ENCODE data around the gene ACOT12.
A peak's percentile ranks its signal among the peaks of the same experiment; 100 is the strongest.
"Not testable (repeated sequence)": the region's sequence is repeated elsewhere in the genome, so short reads cannot be mapped to it uniquely, and the experiment has no call there.

The ACOT12 gene

DNA sequence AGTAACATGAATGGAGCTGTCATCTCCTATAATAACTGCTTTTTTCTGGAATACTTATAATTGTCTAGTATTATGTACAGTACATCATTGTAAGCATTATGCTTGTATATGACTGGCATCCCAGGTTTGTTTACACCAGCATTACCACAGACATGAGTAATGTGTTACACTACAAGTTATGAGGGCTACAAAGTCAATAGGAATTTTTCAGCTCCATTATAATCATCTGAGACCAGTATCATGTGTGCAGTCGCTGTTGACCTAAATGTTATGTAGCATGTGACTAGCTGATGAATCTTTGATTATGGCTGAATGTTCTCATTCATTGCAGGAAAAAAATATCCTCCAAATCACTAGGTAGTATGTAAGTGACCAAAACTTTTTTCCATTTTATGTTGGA lies 90.4 kb downstream of the ACOT12 start:
- Histone ChIP-seq H3K27ac (no peak overlapping the region), H4K20me1 (no peaks in the 10 kb centered on the region), H3K36me3 (peaks cover 11% of the 10 kb centered on the region), H3K9ac (no peak overlapping the region), H3K4me3 (no peak overlapping the region), H3K9me3 (no peaks in the 10 kb centered on the region), H3K4me2 (no peak overlapping the region), H3K4me1 (peaks cover 21% of the 10 kb centered on the region), H3K27me3 (no peaks in the 10 kb centered on the region)
- no peak for TF ChIP-seq Cebpa-rat (IDR thresholded peaks at IDR 0.05)

DNA sequence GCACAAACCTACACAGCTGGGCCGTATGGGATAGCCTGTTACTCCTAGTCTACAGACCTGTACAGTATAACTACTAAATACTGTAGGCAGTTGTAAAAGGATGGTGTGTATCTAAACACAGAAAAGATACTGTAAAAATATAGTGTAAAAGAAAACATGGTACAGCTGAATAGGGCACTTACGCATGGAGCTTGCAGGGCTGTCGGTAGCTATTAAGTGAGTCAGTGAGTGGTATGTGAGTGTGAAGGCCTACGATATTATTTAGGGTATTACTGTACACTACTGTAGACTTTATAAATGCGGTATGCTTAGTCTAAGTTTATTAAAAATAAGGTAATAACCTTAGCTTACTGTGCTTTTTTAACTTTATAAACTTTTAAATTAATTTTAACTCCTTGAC lies 91.3 kb downstream of the ACOT12 start:
- H3K4me2 ChIP-seq: peak overlapping the region; percentile 89
- no peak overlapping the region for H3K27ac ChIP-seq
- H3K9me3 ChIP-seq: no peaks in the 10 kb centered on the region
- H3K27me3 ChIP-seq: no peaks in the 10 kb centered on the region
- H3K36me3 ChIP-seq: peaks cover 11% of the 10 kb centered on the region
- peaks cover 21% of the 10 kb centered on the region for H3K4me1 ChIP-seq
- peak overlapping the region; percentile 95; the same call in 1 of the 2 replicates for H3K9ac ChIP-seq
- no peaks in the 10 kb centered on the region for H4K20me1 ChIP-seq
- TF ChIP-seq Cebpa-rat (IDR thresholded peaks at IDR 0.05): no peak
- peak overlapping the region; percentile 93; the same call in 1 of the 2 replicates for H3K4me3 ChIP-seq

DNA sequence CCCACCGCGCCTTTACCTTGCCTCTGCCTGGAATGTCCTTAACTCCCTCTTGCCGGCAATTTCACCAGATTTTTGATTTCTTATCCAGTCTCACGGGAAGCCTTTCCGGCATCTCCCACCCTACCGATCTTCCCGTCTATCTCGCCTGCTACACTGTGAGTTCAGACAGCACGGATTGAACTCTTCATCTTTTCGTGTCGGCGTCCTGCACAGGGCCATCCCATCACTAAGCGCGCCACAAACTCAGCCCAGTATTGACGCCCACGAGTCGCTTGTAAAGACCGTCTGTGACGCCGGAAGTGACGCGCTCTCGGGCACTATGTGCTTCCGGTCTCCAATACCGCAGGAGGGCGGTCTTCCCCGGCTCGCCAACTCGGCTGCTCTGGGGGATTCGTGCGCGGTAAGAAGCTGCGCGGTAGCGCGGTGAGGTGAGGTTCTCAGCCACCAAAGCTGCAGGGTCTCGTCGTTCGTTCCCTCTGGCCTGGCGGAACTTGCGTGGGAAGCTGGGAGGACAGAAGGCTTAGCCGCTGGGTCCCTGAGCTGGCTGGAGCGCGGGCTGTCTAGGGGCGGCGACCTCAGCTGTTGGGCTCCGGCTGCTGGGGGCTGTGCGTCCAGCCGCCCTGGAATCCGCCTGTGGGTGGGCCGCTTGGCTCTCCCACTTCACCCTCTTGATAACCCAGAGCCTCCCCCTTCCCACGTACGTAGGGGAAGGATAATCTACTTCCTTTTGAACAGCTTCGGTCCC lies 92.5 kb downstream of the ACOT12 start, which contains the start of gene ZCCHC9:
Gene ZCCHC9 (plus strand): TSS at position 317 of the 745 bp plus-strand sequence. CDS start 3,171 bp downstream, outside the sequence.
- Histone ChIP-seq H3K27me3 (no peaks in the 10 kb centered on the region), H4K20me1 (no peaks in the 10 kb centered on the region), H3K27ac (peak within 1 kb of the TSS; percentile 95), H3K9me3 (no peaks in the 10 kb centered on the region), H3K4me2 (peak within 1 kb of the TSS; percentile 96), H3K4me1 (peaks cover 21% of the 10 kb centered on the region), H3K4me3 (peak within 1 kb of the TSS; percentile 93), H3K36me3 (peaks cover 11% of the 10 kb centered on the region), H3K9ac (peak within 1 kb of the TSS; percentile 95)
- TF ChIP-seq Cebpa-rat (IDR thresholded peaks at IDR 0.05): no peak

DNA sequence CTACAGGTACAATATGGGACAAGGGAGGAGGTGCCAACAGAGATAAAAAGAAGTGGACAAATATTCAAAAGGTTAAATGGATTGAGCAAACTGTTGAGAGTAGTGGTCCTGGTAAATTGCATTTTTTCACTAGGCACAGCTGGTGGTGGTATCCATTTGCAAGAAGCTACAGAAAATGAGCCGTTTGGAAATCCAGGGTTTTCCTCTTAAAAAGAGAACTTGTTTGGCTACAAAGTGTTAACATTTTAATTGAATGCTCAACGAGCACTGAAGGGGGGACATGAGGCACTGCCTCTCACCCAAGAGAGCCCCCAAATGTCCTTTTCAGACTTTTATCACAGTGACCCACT lies 93.0 kb downstream of the ACOT12 start:
- Histone ChIP-seq H3K27ac (peak overlapping the region; percentile 95), H3K4me1 (peaks cover 21% of the 10 kb centered on the region), H4K20me1 (no peaks in the 10 kb centered on the region), H3K9me3 (no peaks in the 10 kb centered on the region), H3K27me3 (no peaks in the 10 kb centered on the region), H3K4me2 (peak overlapping the region; percentile 96), H3K4me3 (peak overlapping the region; percentile 93), H3K9ac (peak overlapping the region; percentile 95), H3K36me3 (peaks cover 11% of the 10 kb centered on the region)
- no peak for TF ChIP-seq Cebpa-rat (IDR thresholded peaks at IDR 0.05)

DNA sequence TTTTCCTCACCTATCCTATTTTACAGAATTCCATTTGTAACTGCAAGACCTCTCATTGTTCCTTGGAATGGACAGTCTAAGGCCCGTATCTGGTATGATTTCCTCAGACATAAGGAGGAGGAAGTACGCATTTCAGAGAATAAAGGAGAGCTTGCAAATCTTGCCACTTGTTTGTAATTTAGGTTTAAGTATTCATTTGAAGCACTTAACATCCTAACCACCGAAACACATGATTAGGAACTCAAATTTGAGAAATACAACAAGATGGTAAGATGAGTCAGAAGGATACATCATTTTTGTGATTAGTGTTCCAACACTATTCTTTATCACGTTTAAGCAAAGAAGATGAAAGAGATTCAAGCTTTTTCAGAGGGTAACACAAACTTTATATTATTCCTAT lies 96.4 kb downstream of the ACOT12 start:
- peaks cover 20% of the 10 kb centered on the region for H3K36me3 ChIP-seq
- no peak overlapping the region for H3K9ac ChIP-seq
- H3K4me1 ChIP-seq: peaks cover 19% of the 10 kb centered on the region
- no peak overlapping the region for H3K27ac ChIP-seq
- H4K20me1 ChIP-seq: no peaks in the 10 kb centered on the region
- no peak overlapping the region for H3K4me2 ChIP-seq
- peaks cover 24% of the 10 kb centered on the region for H3K9me3 ChIP-seq
- no peak overlapping the region for H3K4me3 ChIP-seq
- TF ChIP-seq Cebpa-rat (IDR thresholded peaks at IDR 0.05): no peak
- H3K27me3 ChIP-seq: no peaks in the 10 kb centered on the region

DNA sequence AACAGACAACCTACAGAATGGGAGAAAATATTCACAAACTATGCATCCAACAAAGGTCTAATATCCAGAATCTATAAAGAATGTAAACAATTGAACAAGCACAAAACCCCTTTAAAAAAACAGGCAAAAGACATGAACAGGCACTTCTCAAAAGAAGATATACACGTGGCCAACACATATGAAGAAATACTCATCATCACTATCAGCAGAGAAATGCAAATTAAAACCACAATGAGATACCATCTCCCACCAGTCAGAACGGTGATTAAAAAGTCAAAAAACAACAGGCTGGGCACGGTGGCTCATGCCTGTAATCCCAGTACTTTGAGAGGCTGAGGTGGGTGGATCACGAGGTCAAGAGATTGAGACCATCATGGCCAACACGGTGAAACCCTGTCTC lies 99.9 kb downstream of the ACOT12 start:
- H3K4me3 ChIP-seq, H4K20me1 ChIP-seq, H3K27ac ChIP-seq, H3K27me3 ChIP-seq, H3K4me1 ChIP-seq, H3K9ac ChIP-seq, H3K4me2 ChIP-seq: not testable (repeated sequence)
- H3K36me3 ChIP-seq: peaks cover 33% of the 10 kb centered on the region
- H3K9me3 ChIP-seq: peaks cover 46% of the 10 kb centered on the region

DNA sequence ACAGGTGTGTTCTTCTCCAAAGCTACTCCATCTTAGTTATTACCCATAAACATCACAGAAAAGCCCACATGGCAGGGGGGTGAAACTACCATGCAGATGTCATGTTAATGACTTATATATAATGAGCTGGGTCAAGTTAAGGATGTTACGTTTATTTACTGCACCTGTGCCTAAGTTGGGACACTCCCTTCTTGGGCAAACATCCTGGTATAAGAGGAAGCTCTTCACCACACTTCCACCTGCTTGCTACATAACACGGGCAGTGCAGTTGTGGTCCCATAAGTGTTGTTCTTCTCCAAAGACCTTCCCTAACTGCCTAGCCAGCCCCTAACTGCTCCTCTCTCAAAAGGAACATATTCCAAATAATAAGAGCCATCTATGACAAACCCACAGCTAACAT lies 101.8 kb downstream of the ACOT12 start:
- H3K4me1 ChIP-seq: peaks cover 6% of the 10 kb centered on the region; the same call in 1 of the 2 replicates
- H4K20me1 ChIP-seq: no peaks in the 10 kb centered on the region
- peaks cover 33% of the 10 kb centered on the region for H3K36me3 ChIP-seq
- H3K4me3 ChIP-seq: no peak overlapping the region
- no peaks in the 10 kb centered on the region for H3K27me3 ChIP-seq
- H3K9ac ChIP-seq: no peak overlapping the region
- no peak for TF ChIP-seq Cebpa-rat (IDR thresholded peaks at IDR 0.05)
- H3K4me2 ChIP-seq: no peak overlapping the region
- no peak overlapping the region for H3K27ac ChIP-seq
- H3K9me3 ChIP-seq: peaks cover 52% of the 10 kb centered on the region

DNA sequence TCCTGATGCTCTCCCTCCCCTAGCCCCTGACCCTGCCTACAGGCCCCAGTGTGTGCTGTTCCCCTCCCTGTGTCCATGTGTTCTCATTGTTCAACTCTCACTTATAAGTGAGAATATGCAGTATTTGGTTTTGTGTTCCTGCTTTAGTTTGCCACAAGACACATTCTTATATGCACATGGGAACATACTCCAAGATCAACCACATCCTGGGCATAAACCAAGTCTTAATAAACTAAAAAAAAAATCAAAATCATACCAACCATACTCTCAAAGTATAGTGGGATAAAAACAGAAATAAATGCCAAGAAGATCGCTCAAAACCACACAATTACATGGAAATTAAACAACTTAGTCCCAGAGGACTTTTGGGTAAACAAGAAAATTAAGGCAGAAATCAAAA lies 103.8 kb downstream of the ACOT12 start:
- no peak for TF ChIP-seq Cebpa-rat (IDR thresholded peaks at IDR 0.05)
- H3K4me3 ChIP-seq: no peak overlapping the region
- peaks cover 33% of the 10 kb centered on the region for H3K36me3 ChIP-seq
- H3K4me2 ChIP-seq: 0 out of 2 replicates have a peak overlapping the region, but pooled peaks have one; percentile 14
- H3K27me3 ChIP-seq: no peaks in the 10 kb centered on the region
- no peaks in the 10 kb centered on the region; the same call in 1 of the 2 replicates for H4K20me1 ChIP-seq
- peaks cover 52% of the 10 kb centered on the region for H3K9me3 ChIP-seq
- no peak overlapping the region for H3K27ac ChIP-seq
- H3K4me1 ChIP-seq: peaks cover 6% of the 10 kb centered on the region; the same call in 1 of the 2 replicates
- H3K9ac ChIP-seq: no peak overlapping the region

DNA sequence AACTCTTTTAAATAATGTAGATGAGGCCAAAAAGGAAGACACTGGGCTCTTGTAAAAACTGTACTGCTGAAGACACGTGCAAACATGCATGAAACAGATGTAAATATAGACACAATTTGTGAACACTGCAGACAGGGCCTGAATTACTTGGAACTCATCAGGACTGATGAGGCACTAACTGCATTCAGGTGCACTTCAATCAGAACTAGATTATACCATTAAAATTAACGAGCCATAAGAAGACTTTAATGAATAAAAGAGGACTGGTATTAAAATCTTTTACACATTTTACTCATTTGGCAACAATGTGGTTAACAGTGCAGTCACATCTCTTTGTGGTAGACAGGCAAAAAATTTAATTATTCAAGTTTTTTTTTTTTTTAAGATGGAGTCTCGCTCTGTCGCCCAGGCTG lies 105.9 kb downstream of the ACOT12 start:
- TF ChIP-seq Cebpa-rat (IDR thresholded peaks at IDR 0.05): no peak
- peaks cover 6% of the 10 kb centered on the region; the same call in 1 of the 2 replicates for H3K4me1 ChIP-seq

DNA sequence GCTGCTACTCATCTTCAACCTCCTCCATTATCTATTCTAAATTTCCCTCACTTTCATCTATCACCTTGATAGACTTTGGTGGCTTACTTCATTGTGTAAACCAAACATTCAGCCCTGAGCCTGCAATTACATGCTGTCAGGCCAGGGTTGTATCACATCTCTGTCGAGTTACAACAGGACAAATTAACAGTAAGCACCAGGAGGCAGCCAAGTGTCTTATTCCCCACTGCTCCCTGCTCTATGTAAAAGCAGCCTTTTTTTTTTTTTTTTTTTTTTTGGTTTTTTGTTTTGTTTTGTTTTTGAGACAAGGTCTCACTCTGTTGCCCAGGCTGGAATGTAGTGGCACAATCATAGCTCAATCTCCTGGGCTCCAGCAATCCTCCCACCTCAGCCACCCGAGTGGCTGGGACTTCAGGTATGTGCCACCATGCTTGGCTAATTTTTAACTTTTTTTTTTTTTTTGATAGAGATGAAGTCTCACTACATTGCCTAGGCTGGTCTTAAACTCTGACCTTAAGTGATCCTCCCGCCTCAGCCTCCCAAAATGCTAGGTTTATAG lies 107.8 kb downstream of the ACOT12 start:
- peaks cover 4% of the 10 kb centered on the region; the same call in 1 of the 2 replicates for H3K36me3 ChIP-seq

More for the DNA sequence above, 105.9 kb downstream of the ACOT12 start:
- no peak overlapping the region for H3K4me2 ChIP-seq
- peaks cover 16% of the 10 kb centered on the region for H3K36me3 ChIP-seq
- no peaks in the 10 kb centered on the region for H3K27me3 ChIP-seq
- H3K27ac ChIP-seq: no peak overlapping the region
- H3K9me3 ChIP-seq: peaks cover 33% of the 10 kb centered on the region
- H3K9ac ChIP-seq: no peak overlapping the region
- no peak overlapping the region for H3K4me3 ChIP-seq
- no peaks in the 10 kb centered on the region; the same call in 1 of the 2 replicates for H4K20me1 ChIP-seq

More for the DNA sequence above, 107.8 kb downstream of the ACOT12 start:
- H3K9me3 ChIP-seq: peaks cover 14% of the 10 kb centered on the region
- no peak for TF ChIP-seq Cebpa-rat (IDR thresholded peaks at IDR 0.05)
- H4K20me1 ChIP-seq: no peaks in the 10 kb centered on the region; the same call in 1 of the 2 replicates
- H3K27me3 ChIP-seq: no peaks in the 10 kb centered on the region
- no peak overlapping the region for H3K4me2 ChIP-seq
- H3K9ac ChIP-seq: no peak overlapping the region
- peaks cover 6% of the 10 kb centered on the region; the same call in 1 of the 2 replicates for H3K4me1 ChIP-seq
- no peak overlapping the region for H3K27ac ChIP-seq
- H3K4me3 ChIP-seq: no peak overlapping the region

Data from BLaER1 (cell line).